Cortex of kidney (tissue), 1 donor: ENCODE data around the gene ZSWIM5.
"Not testable (repeated sequence)": the region's sequence is repeated elsewhere in the genome, so short reads cannot be mapped to it uniquely, and the experiment has no call there.

ENCODE experiments used
- DNase-seq: peaks from one replicate; lab custom pipeline; 2025; lab: John Stamatoyannopoulos, UW

ZSWIM5 gene

DNA sequence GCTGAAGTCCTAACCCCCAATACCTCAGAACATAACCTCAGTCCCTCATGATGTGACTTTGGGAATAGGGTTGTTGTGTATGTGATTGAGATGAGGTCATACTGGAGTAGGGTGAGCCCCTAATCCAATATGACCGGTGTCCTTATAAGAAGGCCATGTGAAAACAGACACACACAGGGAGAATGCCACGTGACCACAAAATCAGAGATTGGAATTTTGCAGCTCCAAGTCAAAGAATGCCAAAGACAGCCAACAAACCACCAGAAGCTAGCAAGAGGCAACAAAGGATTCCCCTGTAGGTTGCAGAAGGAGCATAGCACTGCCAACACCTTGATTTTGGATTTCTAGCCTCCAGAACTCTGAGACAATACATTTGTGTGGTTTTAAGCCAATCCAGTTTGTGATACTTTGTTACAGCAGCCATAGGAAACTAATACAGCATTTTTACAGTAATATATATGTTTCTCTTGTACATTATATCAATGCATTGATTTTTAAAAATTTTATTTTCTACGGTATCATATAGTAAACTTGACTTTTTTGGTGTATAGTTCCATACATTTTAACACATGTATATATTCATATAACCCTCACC is 5.4 kb downstream of the ZSWIM5 start:
- no peak for DNase-seq

DNA sequence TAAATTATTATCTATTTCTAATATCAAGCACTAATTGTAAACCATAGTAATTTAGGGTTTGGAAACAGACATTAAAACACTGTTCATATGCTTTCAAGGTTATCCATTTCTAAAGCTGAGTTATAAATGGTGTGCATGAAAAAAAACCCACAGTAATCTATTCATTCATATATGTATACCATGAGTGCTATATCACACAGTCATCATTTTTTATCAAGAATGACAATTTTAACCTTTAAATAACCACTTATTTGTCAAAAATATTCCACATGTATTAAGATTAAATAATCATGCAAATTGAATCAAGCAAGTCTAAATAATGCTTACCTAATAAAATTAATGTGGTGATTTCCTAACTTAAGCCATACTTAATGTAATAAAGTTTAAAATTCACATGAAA is 6.0 kb downstream of the ZSWIM5 start:
- DNase-seq = no peak

DNA sequence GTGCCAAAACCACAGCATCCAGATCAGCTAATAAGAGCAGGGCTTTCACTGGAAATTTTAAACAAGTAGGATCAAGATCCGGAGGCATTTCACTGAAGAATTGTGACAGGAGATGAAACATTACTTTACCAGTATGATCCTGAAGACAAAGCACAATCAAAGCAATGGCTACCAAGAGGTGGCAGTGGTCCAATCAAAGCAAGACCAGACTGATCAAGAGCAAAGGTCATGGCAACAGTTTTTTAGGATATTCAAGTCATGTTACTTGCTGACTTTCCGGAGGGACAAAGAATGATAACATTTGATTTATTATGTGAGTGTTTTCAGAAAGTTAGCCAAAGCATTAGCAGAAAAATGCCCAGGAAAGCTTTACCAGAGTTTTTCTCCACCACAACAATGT is 8.2 kb downstream of the ZSWIM5 start:
- no peak for DNase-seq

DNA sequence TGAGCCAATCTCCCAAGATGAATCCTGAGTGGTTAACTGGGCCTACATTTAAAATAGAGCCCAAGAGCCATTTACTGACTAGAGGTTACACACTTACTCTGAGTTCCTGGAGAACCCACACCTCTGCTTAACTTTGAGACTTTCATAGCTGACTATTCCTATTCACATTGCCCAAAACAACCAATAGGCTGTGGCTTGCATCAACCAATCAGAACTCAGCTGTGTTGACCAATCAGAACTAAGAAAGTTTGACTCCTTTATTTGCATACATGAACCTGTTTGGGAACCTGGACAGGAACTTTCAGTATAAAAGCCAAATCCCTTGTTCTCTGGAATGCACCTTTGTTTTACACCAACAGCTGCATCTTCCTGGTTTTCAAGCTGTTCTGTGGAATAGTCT is 9.5 kb downstream of the ZSWIM5 start:
- no peak for DNase-seq

DNA sequence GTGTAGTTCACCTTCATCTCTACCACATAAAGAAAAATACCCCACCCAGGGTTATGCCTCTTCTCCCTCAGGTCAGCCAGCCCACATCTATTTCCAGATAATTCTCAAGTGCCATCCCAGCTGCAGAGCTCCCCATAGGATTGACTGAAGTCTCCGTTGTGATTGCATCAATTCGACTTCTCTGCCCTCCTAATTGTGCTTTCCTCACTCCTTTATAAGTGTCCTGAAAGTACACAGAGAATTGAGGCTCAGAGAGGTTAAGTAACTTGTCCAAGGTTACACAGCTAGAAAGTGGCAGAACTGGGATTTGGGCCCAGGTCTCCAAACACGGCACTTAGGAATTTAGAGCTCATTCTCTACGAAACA is 15.0 kb downstream of the ZSWIM5 start:
- no peak for DNase-seq

DNA sequence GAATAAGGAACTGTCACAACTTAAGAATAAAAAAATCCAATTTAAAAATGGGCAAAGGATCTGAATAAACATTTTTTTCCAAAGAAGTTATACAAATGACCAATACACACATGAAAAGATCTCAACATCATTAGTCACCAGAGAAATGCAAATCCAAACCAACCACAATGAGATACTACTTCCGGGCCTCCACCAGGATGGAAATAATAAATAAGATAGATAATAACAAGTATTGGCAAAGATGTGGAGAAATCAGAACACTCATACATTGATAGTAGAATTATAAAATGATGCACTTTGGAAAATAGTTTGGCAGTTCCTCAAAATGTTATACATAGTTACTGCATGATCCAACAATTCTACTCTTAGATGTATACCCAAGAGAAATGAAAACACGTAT is 18.7 kb downstream of the ZSWIM5 start:
- DNase-seq = no peak

DNA sequence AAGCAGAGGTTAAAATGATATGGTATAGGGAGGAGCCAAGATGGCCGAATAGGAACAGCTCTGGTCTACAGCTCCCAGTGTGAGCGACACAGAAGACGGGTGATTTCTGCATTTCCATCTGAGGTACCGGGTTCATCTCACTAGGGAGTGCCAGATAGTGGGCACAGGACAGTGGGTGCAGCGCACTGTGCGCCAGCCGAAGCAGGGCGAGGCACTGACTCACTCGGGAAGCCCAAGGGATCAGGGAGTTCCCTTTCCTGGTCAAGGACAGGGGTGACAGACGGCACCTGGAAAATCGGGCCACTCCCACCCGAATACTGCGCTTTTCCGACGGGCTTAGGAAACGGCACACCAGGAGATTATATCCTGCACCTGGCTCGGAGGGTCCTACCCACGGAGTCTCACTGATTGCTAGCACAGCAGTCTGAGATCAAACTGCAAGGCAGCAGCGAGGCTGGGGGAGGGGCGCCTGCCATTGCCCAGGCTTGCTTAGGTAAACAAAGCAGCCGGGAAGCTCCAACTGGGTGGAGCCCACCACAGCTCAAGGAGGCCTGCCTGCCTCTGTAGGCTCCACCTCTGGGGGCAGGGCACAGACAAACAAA is 26.4 kb downstream of the ZSWIM5 start:
- not testable (repeated sequence) for DNase-seq

DNA sequence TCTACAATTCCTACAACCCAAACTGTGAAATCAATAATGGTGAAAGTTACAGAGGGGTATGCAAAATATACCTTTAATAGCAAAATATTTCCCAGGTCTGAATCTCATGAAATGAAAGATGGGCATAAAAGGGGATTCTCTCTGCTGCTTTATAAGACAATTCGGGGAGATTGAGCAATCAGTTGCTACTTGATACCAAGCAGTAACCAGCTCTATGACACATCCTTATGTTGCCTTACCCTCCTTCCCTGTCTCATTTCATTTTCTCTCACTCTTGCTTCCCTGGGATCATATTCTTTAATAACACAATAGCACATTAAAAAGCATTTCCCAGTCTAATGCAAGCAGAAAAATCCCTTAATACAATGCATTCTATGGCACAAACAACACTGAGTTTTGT is 29.0 kb downstream of the ZSWIM5 start:
- no peak for DNase-seq

DNA sequence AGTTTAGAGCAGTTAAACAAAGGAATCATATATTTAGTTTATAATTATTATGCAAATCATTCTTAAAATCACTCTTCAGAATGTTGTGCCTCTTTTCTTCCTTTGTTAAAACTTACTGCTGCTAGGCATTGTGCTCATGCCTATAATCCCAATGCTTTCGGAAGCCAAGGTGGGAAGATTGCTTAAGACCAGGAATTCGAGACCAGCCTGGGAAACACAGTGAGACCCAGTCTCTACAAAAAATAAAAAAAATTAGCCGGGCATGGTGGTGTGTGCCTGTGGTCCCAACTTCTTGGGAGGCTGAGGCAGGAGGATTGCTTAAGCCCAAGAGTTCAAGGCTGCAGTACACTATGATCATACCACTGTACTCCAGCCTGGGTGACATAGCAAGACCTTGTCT is 33.6 kb downstream of the ZSWIM5 start:
- no peak for DNase-seq

DNA sequence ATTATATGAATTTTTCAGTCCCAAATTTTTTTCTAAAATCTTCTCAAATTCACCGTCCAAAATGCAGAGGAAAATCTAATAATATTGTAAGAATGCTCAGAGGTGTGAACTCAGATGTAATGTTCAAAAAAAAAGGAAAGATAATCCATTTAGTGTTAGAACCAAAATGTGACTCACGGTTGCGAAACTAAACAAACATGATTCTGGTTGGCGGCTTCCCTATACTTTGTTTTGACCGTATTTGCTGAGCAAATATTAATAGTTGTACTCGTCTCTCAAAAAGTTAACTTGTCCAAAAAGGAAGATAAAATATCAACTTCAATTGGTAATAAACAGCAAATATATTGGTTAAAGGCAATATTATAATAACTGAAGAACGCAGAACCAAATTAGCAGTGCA is 34.4 kb downstream of the ZSWIM5 start:
- DNase-seq = no peak

DNA sequence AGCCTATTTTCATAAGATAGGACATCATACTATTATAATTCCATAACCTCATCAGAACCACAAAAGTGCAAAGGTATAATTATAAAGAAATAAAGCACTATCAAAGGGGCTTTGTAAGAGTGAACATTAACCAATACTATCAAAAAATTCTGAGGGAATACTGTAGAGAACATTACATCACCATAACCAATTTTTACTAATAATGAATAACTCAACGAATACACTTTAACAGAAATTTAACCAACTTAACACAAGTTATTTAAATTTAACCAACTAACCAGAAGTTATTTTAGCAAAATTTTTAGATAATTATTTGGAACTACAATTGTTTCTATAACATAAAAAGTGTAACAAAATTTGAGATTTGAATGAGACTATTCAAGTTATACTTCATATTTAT is 34.8 kb downstream of the ZSWIM5 start:
- no peak for DNase-seq

DNA sequence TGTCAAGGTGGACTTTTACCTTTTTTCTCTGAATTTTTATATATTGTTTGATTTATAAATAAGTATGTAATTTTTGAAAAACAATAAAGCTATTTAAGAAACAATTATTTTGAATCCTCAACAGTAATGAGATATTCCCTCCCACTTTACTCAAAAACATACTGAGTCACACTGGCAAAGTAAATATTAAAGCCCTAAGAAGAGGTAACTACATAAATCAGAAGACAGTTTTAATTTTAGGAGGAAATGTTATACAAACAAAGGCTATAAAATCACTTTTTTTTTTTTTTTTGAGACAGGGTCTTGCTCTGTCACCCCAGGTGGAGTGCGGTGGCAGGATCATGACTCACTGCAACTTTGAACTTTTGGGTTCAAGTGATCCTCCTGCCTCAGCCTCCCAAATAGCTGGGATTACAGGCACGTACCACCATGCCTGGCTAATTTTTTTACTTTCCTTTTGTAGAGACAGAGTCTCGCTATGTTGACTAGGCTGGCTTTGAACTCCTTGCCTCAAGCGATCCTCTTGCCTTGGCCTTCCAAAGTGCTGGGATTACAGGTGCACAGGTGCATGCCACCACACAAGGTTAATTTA is 36.2 kb downstream of the ZSWIM5 start:
- DNase-seq = no peak

DNA sequence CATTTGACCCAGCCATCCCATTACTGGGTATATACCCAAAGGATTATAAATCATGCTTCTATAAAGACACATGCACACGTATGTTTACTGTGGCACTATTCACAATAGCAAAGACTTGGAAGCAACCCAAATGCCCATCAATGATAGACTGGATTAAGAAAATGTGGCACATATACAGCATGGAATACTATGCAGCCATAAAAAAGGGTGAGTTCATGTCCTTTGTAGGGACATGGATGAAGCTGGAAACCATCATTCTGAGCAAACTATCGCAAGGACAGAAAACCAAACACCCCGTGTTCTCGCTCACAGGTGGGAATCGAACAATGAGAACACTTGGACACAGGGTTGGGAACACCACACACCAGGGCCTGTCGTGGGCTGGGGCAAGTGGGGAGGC is 38.5 kb downstream of the ZSWIM5 start:
- DNase-seq = not testable (repeated sequence)

DNA sequence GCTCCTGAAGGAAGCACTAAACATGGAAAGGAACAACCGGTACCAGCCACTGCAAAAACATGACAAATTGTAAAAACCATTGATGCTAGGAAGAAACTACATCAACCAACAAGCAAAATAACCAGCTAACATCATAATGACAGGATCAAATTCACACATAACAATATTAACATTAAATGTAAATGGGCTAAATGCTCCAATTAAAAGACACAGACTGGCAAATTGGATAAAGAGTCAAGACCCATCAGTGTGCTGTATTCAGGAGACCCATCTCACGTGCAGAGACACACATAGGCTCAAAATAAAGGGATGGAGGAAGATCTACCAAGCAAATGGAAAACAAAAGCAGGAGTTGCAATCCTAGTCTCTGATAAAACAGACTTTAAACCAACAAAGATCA is 42.1 kb downstream of the ZSWIM5 start:
- DNase-seq = not testable (repeated sequence)

DNA sequence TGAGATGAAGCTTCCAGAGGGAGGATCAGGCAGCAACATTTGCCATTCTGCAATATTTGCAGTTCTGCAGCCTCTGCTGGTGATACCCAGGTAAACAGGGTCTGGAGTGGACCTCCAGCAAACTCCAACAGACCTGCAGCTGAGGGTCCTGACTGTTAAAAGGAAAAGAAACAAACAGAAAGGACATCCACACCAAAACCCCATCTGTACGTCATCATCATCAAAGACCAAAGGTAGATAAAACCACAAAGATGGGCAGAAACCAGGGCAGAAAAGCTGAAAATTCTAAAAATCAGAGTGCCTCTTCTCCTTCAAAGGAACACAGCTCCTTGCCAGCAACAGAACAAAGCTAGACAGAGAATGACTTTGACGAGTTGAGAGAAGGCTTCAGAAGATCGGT is 43.3 kb downstream of the ZSWIM5 start:
- DNase-seq = not testable (repeated sequence)

DNA sequence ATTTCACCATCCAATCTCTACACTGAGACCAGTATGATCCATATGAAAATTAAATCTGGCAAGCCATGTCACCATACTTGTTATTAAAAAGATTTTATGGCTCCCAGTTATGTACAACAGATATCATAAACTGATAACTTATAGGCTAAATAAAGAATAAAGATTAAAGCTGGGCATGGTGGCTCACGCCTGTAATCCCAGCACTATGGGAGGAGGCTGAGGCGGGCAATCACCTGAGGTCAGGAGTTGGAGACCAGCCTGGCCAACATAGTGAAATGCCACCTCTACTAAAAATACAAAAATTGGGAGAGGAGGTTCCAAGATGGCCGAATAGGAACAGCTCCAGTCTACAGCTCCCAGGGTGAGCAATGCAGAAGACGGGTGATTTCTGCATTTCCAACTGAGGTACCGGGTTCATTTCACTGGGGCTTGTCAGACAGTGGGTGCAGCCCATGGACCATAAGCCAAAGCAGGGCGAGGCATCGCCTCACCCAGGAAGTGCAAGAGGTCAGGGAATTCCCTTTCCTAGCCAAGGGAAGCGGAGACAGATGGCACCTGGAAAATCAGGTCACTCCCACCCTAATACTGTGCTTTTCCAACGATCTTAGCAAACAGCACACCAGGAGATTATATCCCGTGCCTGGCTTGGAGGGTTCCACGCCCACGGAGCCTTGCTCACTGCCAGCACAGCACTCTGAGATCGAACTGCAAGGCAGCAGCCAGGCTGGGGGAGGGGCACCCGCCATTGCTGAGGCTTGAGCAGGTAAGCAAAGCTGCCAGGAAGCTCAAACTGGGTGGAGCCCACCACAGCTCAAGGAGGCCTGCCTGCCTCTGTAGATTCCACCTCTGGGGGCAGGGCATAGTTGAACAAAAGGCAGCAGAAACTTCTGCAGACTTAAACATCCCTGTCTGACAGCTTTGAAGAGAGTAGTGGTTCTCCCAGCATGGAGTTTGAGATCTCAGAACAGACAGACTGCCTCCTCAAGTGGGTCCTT is 44.1 kb downstream of the ZSWIM5 start:
- DNase-seq = not testable (repeated sequence)

DNA sequence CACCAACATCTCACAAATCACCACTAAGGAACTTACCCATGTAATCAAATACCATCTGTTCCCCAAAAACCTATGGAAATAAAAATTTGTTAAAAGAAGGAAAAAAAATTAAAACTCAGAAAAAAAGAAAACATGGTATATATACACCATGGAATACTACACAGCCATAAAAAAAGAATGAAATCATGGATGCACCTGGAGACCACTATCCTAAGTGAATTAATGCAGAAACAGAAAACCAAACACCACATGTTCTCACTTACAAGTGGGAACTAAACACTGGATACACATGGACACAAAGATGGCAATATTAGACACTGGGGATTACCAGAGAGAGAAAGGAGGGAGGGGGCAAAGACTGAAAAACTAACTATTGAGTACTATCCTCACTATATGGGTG is 50.4 kb downstream of the ZSWIM5 start:
- no peak for DNase-seq

DNA sequence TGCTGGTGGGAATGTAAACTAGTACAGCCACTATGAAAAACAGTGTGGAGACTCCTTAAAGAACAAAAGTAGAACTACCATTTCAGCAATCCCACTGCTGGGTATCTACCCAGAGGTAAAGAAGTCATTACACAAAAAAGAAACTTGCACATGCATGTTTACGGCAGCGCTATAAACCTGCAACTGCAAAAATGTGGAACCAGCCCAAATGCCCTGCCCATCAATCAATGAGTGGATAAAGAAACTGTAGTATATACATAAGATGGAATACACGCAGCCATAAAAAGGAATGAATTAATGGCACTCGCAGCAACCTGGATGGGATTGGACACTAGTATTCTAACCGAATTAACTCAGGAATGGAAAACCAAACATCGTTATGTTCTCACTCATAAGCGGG is 51.0 kb downstream of the ZSWIM5 start:
- DNase-seq = no peak

DNA sequence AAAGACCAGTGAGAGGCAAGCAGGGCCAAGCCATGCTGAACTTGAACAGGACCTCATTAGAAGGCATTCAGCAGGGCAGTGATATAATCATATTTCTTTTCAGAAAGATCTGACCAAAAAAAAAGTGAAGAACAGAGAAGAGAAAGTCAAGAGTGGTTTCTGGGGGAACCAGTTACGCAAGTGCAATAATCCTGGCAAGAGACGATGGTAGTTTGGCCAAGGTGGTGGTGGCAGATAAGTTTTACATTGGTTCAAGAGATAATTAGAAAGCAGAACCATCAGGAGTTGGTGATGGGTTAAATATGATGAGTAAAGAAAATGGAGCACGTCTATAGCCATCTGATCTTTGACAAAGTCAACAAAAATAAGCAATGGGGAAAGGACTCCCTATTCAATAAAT is 54.3 kb downstream of the ZSWIM5 start:
- no peak for DNase-seq

DNA sequence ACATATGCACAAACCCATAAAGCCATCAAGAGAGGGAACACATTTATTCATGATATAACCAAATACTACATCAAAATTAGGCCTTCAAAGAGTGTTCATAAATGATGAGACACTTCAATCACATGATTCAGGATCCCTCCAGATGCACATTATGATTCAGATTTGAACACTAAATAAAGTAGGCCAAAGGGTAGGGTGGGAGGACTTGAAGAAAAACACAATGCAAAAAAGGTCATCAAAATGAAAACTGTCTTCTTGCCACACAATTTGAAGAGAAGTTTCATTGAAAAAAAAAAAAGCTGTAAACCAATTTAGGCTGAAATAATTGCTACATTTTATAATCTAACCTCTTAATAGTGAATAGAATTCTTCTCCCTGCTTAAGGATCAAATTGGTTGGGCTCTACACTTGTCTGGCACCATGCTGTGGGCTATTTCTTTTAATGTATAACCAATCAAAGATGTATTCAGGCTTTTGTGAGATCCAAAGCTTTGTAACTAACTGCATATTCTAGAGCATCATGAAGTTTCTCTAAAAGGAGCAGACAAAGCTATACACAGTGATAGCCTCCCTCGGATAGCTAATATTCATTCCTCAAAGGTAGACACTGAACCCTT is 58.1 kb downstream of the ZSWIM5 start:
- DNase-seq = no peak

DNA sequence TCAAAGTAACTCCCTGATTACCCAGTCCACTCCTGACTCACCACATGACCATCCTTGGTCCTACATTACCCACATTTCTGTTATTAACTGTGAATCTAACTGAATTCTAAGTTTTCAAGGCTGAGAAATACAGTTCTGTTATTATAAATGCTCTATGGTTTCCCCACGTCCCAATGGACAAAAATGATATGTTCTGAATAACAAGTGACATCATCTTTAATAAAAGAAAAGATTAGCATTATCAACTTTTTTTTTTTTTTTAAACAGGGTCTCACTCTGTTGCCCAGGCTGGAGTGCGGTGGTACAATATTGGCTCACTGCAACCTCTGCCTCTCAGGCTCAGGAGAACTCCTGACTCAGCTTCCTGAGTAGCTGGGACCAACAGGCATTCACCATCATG is 59.6 kb downstream of the ZSWIM5 start:
- DNase-seq = no peak

DNA sequence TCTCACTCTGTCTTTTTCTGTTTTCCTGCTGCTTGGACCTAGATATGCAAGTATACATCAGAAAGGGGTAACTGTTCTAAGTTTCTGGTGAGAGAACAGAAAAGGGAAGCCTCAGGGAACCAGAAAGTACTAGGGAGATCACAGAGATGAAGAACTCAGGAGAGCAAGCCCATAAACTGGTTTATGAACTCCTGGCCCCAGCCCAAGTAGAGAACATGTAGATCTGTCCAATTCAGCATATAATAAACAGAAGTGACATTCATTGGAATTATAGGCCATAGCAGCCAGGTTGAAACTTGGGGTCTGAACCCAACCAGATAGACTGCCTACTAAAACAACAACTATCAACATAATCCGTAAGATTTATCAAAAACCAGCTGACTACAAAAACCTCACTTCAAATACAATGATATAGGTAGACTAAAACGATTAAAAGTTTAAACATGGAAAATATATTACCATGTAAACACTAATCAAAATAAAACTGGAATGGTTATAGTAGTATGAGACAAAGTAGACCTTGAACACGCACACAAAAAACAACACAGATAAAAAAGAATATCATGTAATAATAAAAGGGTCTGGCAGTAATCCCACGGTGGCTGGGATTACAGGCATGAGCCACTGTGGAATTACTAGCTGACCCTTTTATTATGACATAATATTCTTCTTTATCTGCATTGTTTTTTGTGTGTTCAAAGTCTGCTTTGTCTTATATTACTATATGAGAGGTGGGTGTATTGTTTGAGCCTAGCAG is 65.0 kb downstream of the ZSWIM5 start:
- no peak for DNase-seq
